ENCODE results near the gene NSMCE3. TPM values are rescaled to one million over a fixed set of nuclear protein-coding genes. Genes with fewer than 3 reads are reported as not detected.

Gene NSMCE3
- total RNA-seq = 9.5 TPM
- polyA plus RNA-seq = 10.9 TPM
- long read RNA-seq, donor 1, full-length matches to known transcripts = 5 of 5 reads
- long read RNA-seq, donor 1, partial matches to known transcripts = 0 of 5 reads
- long read RNA-seq, donor 1, other reads (novel, unspliced or antisense) = 0 of 5 reads
- long read RNA-seq, donor 2 = 0 reads
- long read RNA-seq, donor 3, full-length matches to known transcripts = 29 of 29 reads
- long read RNA-seq, donor 3, partial matches to known transcripts = 0 of 29 reads
- long read RNA-seq, donor 3, other reads (novel, unspliced or antisense) = 0 of 29 reads
- long read RNA-seq, donor 4, full-length matches to known transcripts = 16 of 16 reads
- long read RNA-seq, donor 4, partial matches to known transcripts = 0 of 16 reads
- long read RNA-seq, donor 4, other reads (novel, unspliced or antisense) = 0 of 16 reads
- long read RNA-seq, donor 5, full-length matches to known transcripts = 30 of 30 reads
- long read RNA-seq, donor 5, partial matches to known transcripts = 0 of 30 reads
- long read RNA-seq, donor 5, other reads (novel, unspliced or antisense) = 0 of 30 reads
- long read RNA-seq, donor 6, full-length matches to known transcripts = 13 of 13 reads
- long read RNA-seq, donor 6, partial matches to known transcripts = 0 of 13 reads
- long read RNA-seq, donor 6, other reads (novel, unspliced or antisense) = 0 of 13 reads
- long read RNA-seq, donor 7, full-length matches to known transcripts = 26 of 26 reads
- long read RNA-seq, donor 7, partial matches to known transcripts = 0 of 26 reads
- long read RNA-seq, donor 7, other reads (novel, unspliced or antisense) = 0 of 26 reads
- long read RNA-seq, donor 8, full-length matches to known transcripts = 4 of 4 reads
- long read RNA-seq, donor 8, partial matches to known transcripts = 0 of 4 reads
- long read RNA-seq, donor 8, other reads (novel, unspliced or antisense) = 0 of 4 reads
- long read RNA-seq, donor 9, full-length matches to known transcripts = 11 of 11 reads
- long read RNA-seq, donor 9, partial matches to known transcripts = 0 of 11 reads
- long read RNA-seq, donor 9, other reads (novel, unspliced or antisense) = 0 of 11 reads
- long read RNA-seq, donor 10, full-length matches to known transcripts = 22 of 22 reads
- long read RNA-seq, donor 10, partial matches to known transcripts = 0 of 22 reads
- long read RNA-seq, donor 10, other reads (novel, unspliced or antisense) = 0 of 22 reads

DNA sequence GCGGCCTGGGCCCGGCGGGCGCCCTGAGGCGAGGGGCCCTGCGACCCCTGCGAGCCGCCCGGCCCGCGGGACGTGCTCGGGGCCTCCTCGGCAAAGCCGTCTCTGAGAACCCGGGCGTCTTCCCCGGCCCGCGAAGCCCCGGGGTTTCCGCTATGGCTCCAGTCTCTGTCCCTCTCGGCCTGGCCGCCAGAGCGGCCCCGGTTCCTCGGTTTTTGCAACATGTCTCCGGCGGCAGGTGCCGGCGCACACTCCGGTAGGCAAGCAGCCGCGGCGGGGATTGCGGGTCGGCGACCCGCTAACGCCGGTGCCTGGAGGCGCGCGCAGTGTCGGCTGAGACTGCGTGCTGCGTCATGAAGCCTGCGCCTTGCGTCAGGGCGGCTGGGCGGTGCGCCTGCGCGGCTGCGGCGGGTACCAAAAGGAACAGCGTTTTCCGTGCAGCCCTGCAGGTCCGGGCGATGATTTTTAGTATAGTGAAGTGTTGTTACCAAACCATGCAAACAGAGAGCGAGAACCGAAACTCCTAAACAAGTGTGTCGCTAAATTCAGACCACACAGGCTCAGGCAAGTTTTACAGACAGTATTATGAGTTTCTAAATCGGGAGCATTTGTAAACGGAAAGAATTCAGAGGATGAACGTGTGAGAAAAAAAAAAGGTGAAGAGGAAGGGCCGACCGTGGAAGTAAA is at the start of gene NSMCE3:
Gene NSMCE3 (minus strand): TSS at position 338 of the 684 bp plus-strand sequence. CDS start 117 bp downstream, at position 221.
- Histone ChIP-seq H3K27ac (ENCODE audit: low read depth in 1 of 2, low read length in 1 of 2) (peak within 1 kb of the TSS; percentile 89 to 90), H3K4me3 (ENCODE audit: low read length in 2 of 2) (peak within 1 kb of the TSS; percentile 73 to 83), H3K9me3 (ENCODE audit: control insufficient read depth in 2 of 2, insufficient read depth in 1 of 2, low read length in 1 of 2) (no peaks in the 10 kb centered on the region), H3K4me1 (ENCODE audit: control insufficient read depth in 2 of 2, insufficient read depth in 2 of 2, low read length in 2 of 2) (peaks cover 4 to 14% of the 10 kb centered on the region in 2 donors), H3K36me3 (ENCODE audit: control insufficient read depth in 2 of 2, insufficient read depth in 2 of 2, low read length in 1 of 2) (no peaks in the 10 kb centered on the region), H3K27me3 (ENCODE audit: control insufficient read depth in 2 of 2, insufficient read depth in 1 of 2, low read length in 1 of 2) (no peaks in the 10 kb centered on the region)
- under 1% methylated on average over 68 of the region's 68 CpGs for WGBS
- DNase-seq (ENCODE audit: low read depth in 6 of 9, low spot score in 9 of 9) = peak; percentile 72 to 95 (median 86)

- 85% methylated on average over 3 of the region's 3 CpGs for WGBS
- Histone ChIP-seq H3K27me3 (ENCODE audit: control insufficient read depth in 2 of 2, insufficient read depth in 1 of 2, low read length in 1 of 2) (no peaks in the 10 kb centered on the region), H3K36me3 (ENCODE audit: control insufficient read depth in 2 of 2, insufficient read depth in 2 of 2, low read length in 1 of 2) (no peaks in the 10 kb centered on the region), H3K4me3 (ENCODE audit: low read length in 2 of 2) (no peak overlapping the region), H3K9me3 (ENCODE audit: control insufficient read depth in 2 of 2, insufficient read depth in 1 of 2, low read length in 1 of 2) (no peaks in the 10 kb centered on the region), H3K27ac (ENCODE audit: low read depth in 1 of 2, low read length in 1 of 2) (no peak overlapping the region), H3K4me1 (ENCODE audit: control insufficient read depth in 2 of 2, insufficient read depth in 2 of 2, low read length in 2 of 2) (no peaks in the 10 kb centered on the region)
- no peak for DNase-seq (ENCODE audit: low read depth in 6 of 9, low spot score in 9 of 9)
These were observed 46.8 kb upstream of the NSMCE3 start for GRCh38 chr15:29316422-29316821.

DNA sequence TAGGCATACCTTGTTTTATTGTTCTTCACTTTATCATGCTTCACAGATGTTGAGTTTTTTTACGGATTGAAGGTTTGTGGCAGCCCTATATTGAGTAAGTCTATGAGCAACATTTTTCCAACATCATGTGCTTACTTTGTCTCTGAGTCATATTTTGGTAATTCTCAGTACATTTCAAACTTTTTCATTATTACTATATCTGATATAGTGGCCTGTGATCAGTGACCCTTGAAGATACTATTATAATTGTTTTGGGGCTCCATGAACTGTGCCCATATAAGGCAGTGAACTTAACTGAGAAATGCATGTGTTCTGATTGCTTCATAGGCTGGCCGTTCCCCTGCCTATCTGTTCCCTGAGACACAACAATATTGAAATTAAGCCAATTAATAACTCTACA is 42.8 kb upstream of the NSMCE3 start:
- Histone ChIP-seq H3K27me3 (ENCODE audit: control insufficient read depth in 2 of 2, insufficient read depth in 1 of 2, low read length in 1 of 2) (no peaks in the 10 kb centered on the region), H3K4me3 (ENCODE audit: low read length in 2 of 2) (no peak overlapping the region), H3K4me1 (ENCODE audit: control insufficient read depth in 2 of 2, insufficient read depth in 2 of 2, low read length in 2 of 2) (no peaks in the 10 kb centered on the region), H3K27ac (ENCODE audit: low read depth in 1 of 2, low read length in 1 of 2) (no peak overlapping the region), H3K36me3 (ENCODE audit: control insufficient read depth in 2 of 2, insufficient read depth in 2 of 2, low read length in 1 of 2) (no peaks in the 10 kb centered on the region), H3K9me3 (ENCODE audit: control insufficient read depth in 2 of 2, insufficient read depth in 1 of 2, low read length in 1 of 2) (no peaks in the 10 kb centered on the region)
- no peak for DNase-seq (ENCODE audit: low read depth in 6 of 9, low spot score in 9 of 9)
- WGBS = 96% methylated on average over 2 of the region's 2 CpGs

- no peaks in the 10 kb centered on the region for H3K27me3 ChIP-seq (ENCODE audit: control insufficient read depth in 2 of 2, insufficient read depth in 1 of 2, low read length in 1 of 2)
- H3K9me3 ChIP-seq (ENCODE audit: control insufficient read depth in 2 of 2, insufficient read depth in 1 of 2, low read length in 1 of 2) = no peaks in the 10 kb centered on the region
- DNase-seq (ENCODE audit: low read depth in 6 of 9, low spot score in 9 of 9) = no peak
- no peak overlapping the region for H3K4me3 ChIP-seq (ENCODE audit: low read length in 2 of 2)
- H3K36me3 ChIP-seq (ENCODE audit: control insufficient read depth in 2 of 2, insufficient read depth in 2 of 2, low read length in 1 of 2) = no peaks in the 10 kb centered on the region
- no peak overlapping the region for H3K27ac ChIP-seq (ENCODE audit: low read depth in 1 of 2, low read length in 1 of 2)
- H3K4me1 ChIP-seq (ENCODE audit: control insufficient read depth in 2 of 2, insufficient read depth in 2 of 2, low read length in 2 of 2) = no peaks in the 10 kb centered on the region
These were observed 42.1 kb upstream of the NSMCE3 start for GRCh38 chr15:29311696-29312095.

- DNase-seq (ENCODE audit: low read depth in 6 of 9, low spot score in 9 of 9) = no peak
- no peak overlapping the region for H3K27ac ChIP-seq (ENCODE audit: low read depth in 1 of 2, low read length in 1 of 2)
- H3K9me3 ChIP-seq (ENCODE audit: control insufficient read depth in 2 of 2, insufficient read depth in 1 of 2, low read length in 1 of 2) = no peaks in the 10 kb centered on the region
- H3K4me1 ChIP-seq (ENCODE audit: control insufficient read depth in 2 of 2, insufficient read depth in 2 of 2, low read length in 2 of 2) = no peaks in the 10 kb centered on the region
- no peaks in the 10 kb centered on the region for H3K27me3 ChIP-seq (ENCODE audit: control insufficient read depth in 2 of 2, insufficient read depth in 1 of 2, low read length in 1 of 2)
- H3K4me3 ChIP-seq (ENCODE audit: low read length in 2 of 2) = no peak overlapping the region
- WGBS = 82% methylated on average over 5 of the region's 5 CpGs
- no peaks in the 10 kb centered on the region for H3K36me3 ChIP-seq (ENCODE audit: control insufficient read depth in 2 of 2, insufficient read depth in 2 of 2, low read length in 1 of 2)
These were observed 39.5 kb upstream of the NSMCE3 start for GRCh38 chr15:29309139-29309538.

DNA sequence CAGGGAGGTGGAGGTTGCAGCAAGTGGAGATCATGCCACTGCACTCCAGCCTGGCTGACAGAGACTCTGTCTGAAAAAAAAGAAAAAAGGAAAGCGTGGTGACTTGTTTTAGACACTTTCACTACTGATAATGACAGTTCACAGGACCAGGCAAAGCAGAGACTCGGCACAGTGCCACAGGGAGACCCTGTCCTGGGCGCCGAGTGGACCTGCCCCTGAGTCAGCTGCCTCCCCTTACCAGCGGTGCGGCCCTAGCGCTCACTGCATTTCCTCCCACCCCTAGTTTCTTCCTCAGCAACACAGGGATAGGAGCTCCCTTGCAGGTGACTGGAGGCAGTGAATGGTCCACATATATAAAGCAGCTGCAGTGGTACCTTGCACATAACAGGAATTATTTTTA is 38.7 kb upstream of the NSMCE3 start:
- Histone ChIP-seq H3K36me3 (ENCODE audit: control insufficient read depth in 2 of 2, insufficient read depth in 2 of 2, low read length in 1 of 2) (no peaks in the 10 kb centered on the region), H3K4me3 (ENCODE audit: low read length in 2 of 2) (no peak overlapping the region), H3K27me3 (ENCODE audit: control insufficient read depth in 2 of 2, insufficient read depth in 1 of 2, low read length in 1 of 2) (no peaks in the 10 kb centered on the region), H3K27ac (ENCODE audit: low read depth in 1 of 2, low read length in 1 of 2) (no peak overlapping the region), H3K9me3 (ENCODE audit: control insufficient read depth in 2 of 2, insufficient read depth in 1 of 2, low read length in 1 of 2) (no peaks in the 10 kb centered on the region), H3K4me1 (ENCODE audit: control insufficient read depth in 2 of 2, insufficient read depth in 2 of 2, low read length in 2 of 2) (no peaks in the 10 kb centered on the region)
- no peak for DNase-seq (ENCODE audit: low read depth in 6 of 9, low spot score in 9 of 9)
- 93% methylated on average over 7 of the region's 7 CpGs for WGBS

GRCh38 chr15:29305556-29305955 is 35.9 kb upstream of the NSMCE3 start:
- Histone ChIP-seq H3K4me3 (ENCODE audit: low read length in 2 of 2) (no peak overlapping the region), H3K36me3 (ENCODE audit: control insufficient read depth in 2 of 2, insufficient read depth in 2 of 2, low read length in 1 of 2) (no peaks in the 10 kb centered on the region), H3K27me3 (ENCODE audit: control insufficient read depth in 2 of 2, insufficient read depth in 1 of 2, low read length in 1 of 2) (no peaks in the 10 kb centered on the region), H3K9me3 (ENCODE audit: control insufficient read depth in 2 of 2, insufficient read depth in 1 of 2, low read length in 1 of 2) (no peaks in the 10 kb centered on the region), H3K27ac (ENCODE audit: low read depth in 1 of 2, low read length in 1 of 2) (no peak overlapping the region), H3K4me1 (ENCODE audit: control insufficient read depth in 2 of 2, insufficient read depth in 2 of 2, low read length in 2 of 2) (no peaks in the 10 kb centered on the region)
- WGBS = 42% methylated on average over 3 of the region's 3 CpGs
- DNase-seq (ENCODE audit: low read depth in 6 of 9, low spot score in 9 of 9) = no peak

DNA sequence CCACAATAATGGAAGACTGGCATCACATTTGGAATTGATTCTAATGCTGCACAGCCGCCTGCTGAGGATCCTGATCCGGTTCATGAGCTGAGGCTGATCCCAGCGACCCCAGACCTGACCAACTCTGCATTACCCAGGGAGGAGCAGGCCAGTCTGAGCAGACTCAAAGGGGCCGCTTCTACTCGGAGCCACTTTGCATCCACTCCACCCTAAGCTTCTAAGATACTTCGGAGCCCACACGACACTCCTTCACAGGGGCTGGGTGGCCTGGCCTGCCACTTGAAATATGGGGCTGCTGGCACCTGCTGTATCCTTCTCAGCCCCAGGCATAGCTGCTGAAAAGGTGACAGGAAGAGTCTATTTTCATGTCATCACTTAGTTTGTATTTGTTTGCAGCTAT is 33.2 kb upstream of the NSMCE3 start:
- H3K27ac ChIP-seq (ENCODE audit: low read depth in 1 of 2, low read length in 1 of 2) = no peak overlapping the region
- WGBS = 95% methylated on average over 7 of the region's 7 CpGs
- H3K4me1 ChIP-seq (ENCODE audit: control insufficient read depth in 2 of 2, insufficient read depth in 2 of 2, low read length in 2 of 2) = no peaks in the 10 kb centered on the region
- no peak for DNase-seq (ENCODE audit: low read depth in 6 of 9, low spot score in 9 of 9)
- no peaks in the 10 kb centered on the region for H3K36me3 ChIP-seq (ENCODE audit: control insufficient read depth in 2 of 2, insufficient read depth in 2 of 2, low read length in 1 of 2)
- H3K4me3 ChIP-seq (ENCODE audit: low read length in 2 of 2) = no peak overlapping the region
- H3K27me3 ChIP-seq (ENCODE audit: control insufficient read depth in 2 of 2, insufficient read depth in 1 of 2, low read length in 1 of 2) = no peaks in the 10 kb centered on the region
- H3K9me3 ChIP-seq (ENCODE audit: control insufficient read depth in 2 of 2, insufficient read depth in 1 of 2, low read length in 1 of 2) = no peaks in the 10 kb centered on the region

All from thymus (tissue), 14 donors.